ENCODE data around the gene PSMC3.

GRCh38 chr11:47430524-47430923, 4.3 kb upstream of the PSMC3 start:
- TF ChIP-seq CTCF (conservative IDR thresholded peaks at IDR 0.05) (no peak), EZH2 (IDR thresholded peaks at IDR 0.05; ENCODE audit: low read depth) (no peak)
